ENCODE results near the gene CPSF6.
"Not testable (repeated sequence)": the region's sequence is repeated elsewhere in the genome, so short reads cannot be mapped to it uniquely, and the experiment has no call there.

CPSF6 gene

GRCh38 chr12:69239352-69239921 is at the start of gene CPSF6:
Gene CPSF6, plus strand, starts transcription at chr12:69239569. Its CDS starts 78 bp downstream, at chr12:69239647.
- DNase-seq, result peak; percentile 83

GRCh38 chr12:69196302-69197288 is 42.8 kb upstream of the CPSF6 start:
- DNase-seq, result peak; percentile 12

- not testable (repeated sequence) for DNase-seq
These were observed 39.4 kb upstream of the CPSF6 start for GRCh38 chr12:69199976-69200375.

GRCh38 chr12:69204191-69204590 is 35.2 kb upstream of the CPSF6 start:
- DNase-seq, result no peak

GRCh38 chr12:69210661-69211060 is 28.7 kb upstream of the CPSF6 start:
- DNase-seq, result no peak

GRCh38 chr12:69211160-69211559 is 28.2 kb upstream of the CPSF6 start:
- no peak for DNase-seq

- DNase-seq, result no peak
These were observed 25.2 kb upstream of the CPSF6 start for GRCh38 chr12:69214169-69214568.

GRCh38 chr12:69225251-69225910 is 14.0 kb upstream of the CPSF6 start:
- no peak for DNase-seq

- no peak for DNase-seq
These were observed 7.9 kb upstream of the CPSF6 start for GRCh38 chr12:69231479-69231878.

- DNase-seq, result no peak
These were observed 599 bp upstream of the CPSF6 start for GRCh38 chr12:69238589-69239351.

- no peak for DNase-seq
These were observed 707 bp downstream of the CPSF6 start for GRCh38 chr12:69239922-69240630.

- DNase-seq, result no peak
These were observed 1.2 kb downstream of the CPSF6 start for GRCh38 chr12:69240631-69240995.

- DNase-seq, result no peak
These were observed 2.2 kb downstream of the CPSF6 start for GRCh38 chr12:69241438-69242092.

- DNase-seq, result no peak
These were observed 4.0 kb downstream of the CPSF6 start for GRCh38 chr12:69243099-69244084.

- DNase-seq, result no peak
These were observed 8.1 kb downstream of the CPSF6 start for GRCh38 chr12:69247268-69248018.

GRCh38 chr12:69252033-69252432 is 12.7 kb downstream of the CPSF6 start:
- DNase-seq, result no peak

- DNase-seq, result no peak
These were observed 14.7 kb downstream of the CPSF6 start for GRCh38 chr12:69254046-69254445.

- no peak for DNase-seq
These were observed 15.5 kb downstream of the CPSF6 start for GRCh38 chr12:69254862-69255261.

GRCh38 chr12:69258655-69259054 is 19.3 kb downstream of the CPSF6 start:
- no peak for DNase-seq
